Aorta (tissue), 5 donors: ENCODE data around the gene HS1BP3. TPM values are rescaled to one million over a fixed set of nuclear protein-coding genes. Genes with fewer than 3 reads are reported as not detected.

Experiments
- ATAC-seq: fragments of 200-7000 bp; cut with Tn5 transposase; one replicate; pipeline ENCODE4 v1.9.1; 2022; ENCODE audit warnings: moderate library complexity; ENCODE audit not compliant: low FRiP score
- DNase-seq, 2 donors: peaks; one replicate each; pipeline ENCODE4 v3.0.0-alpha.2; 2020
- H3K27ac ChIP-seq, 2 donors: one replicate each; pipeline ENCODE4 v1.5.1; 2013; ENCODE audit warnings: low read length in 2 of 2, mild to moderate bottlenecking in 2 of 2, moderate library complexity in 2 of 2, control low read depth in 1 of 2, inconsistent platforms in 1 of 2, low read depth in 1 of 2
- H3K27me3 ChIP-seq, 2 donors: one replicate each; pipeline ENCODE4 v1.6.1; 2013; ENCODE audit warnings: control low read depth in 1 of 2, low read length in 1 of 2, mild to moderate bottlenecking in 1 of 2, moderate library complexity in 1 of 2; ENCODE audit not compliant: insufficient read depth in 2 of 2, control insufficient read depth in 1 of 2
- H3K36me3 ChIP-seq, 2 donors: one replicate each; pipeline ENCODE4 v1.6.1; 2013; ENCODE audit warnings: control low read depth in 1 of 2, low read length in 1 of 2, mild to moderate bottlenecking in 1 of 2; ENCODE audit not compliant: insufficient read depth in 2 of 2, control insufficient read depth in 1 of 2
- H3K4me1 ChIP-seq, 2 donors: one replicate each; pipeline ENCODE4 v1.6.1; 2013; ENCODE audit warnings: low read length in 2 of 2, control low read depth in 1 of 2, mild to moderate bottlenecking in 1 of 2, moderate library complexity in 1 of 2; ENCODE audit not compliant: insufficient read depth in 2 of 2, control insufficient read depth in 1 of 2
- H3K4me3 ChIP-seq, 2 donors: one replicate each; pipeline ENCODE4 v1.5.1; 2013; ENCODE audit warnings: low read length in 2 of 2, control low read depth in 1 of 2, mild to moderate bottlenecking in 1 of 2
- H3K9me3 ChIP-seq: one replicate; pipeline ENCODE4 v1.6.1; 2013; ENCODE audit warnings: mild to moderate bottlenecking, low read length; ENCODE audit not compliant: control insufficient read depth
- WGBS, 2 donors: extraction: QIAGEN DNeasy Blood & Tissue Kit; methylation state at CpG; one replicate each; pipeline ENCODE4 v1.1.7; 2013; 5-methylcytosine and 5-hydroxymethylcytosine counted together
- intact Hi-C, 2 donors: fragments of 100-400 bp; cut with DNase I; formaldehyde crosslinking; loops; one replicate each; pipeline versions ENCODE4 v1.14.2 to v1.15.0; 2022
- polyA plus RNA-seq, 2 donors: library from polyadenylated mRNA; stranded (reverse); fragments of 200-250 nt; gene quantifications; one replicate each; pipeline ENCODE4 v1.2.3, GENCODE V29; 2013
- total RNA-seq, 2 donors: library from RNA; stranded (reverse); fragmentation: NEBNext Ultra II Directional; extraction: Animal tissue kit (Norgen Biotek cat#: 25700); gene quantifications; one replicate each; pipeline ENCODE4 v1.2.1, GENCODE V29; 2021
- donor health status: healthy with polysubstance abuse.
- donor health status: Bipolar disorder and iron deficiency.
- donor health status: DM: no; HTN: no; CAD: no.
- donor health status: DM: no; HTN: no; CAD: no.
- donor health status: DM: yes; HTN: yes; CAD: no.

HS1BP3 gene
- total and polyA plus RNA-seq, 4 donors, result 27.5 to 42.3 (median 34.2) TPM

GRCh38 chr2:20626698-20627513, 24.0 kb downstream of the HS1BP3 start:
- DNase-seq (peak; percentile 36 to 62), ATAC-seq (peak; percentile 5)
- Histone ChIP-seq H3K4me1 (no peaks in the 10 kb centered on the region), H3K4me3 (no peak overlapping the region), H3K9me3 (no peaks in the 10 kb centered on the region), H3K36me3 (peaks cover 0 to 4% of the 10 kb centered on the region in 2 donors), H3K27me3 (no peaks in the 10 kb centered on the region), H3K27ac (peak overlapping the region in 1 of 2 donors; percentile 20)
- intact Hi-C loops, result no loop called here
- 83 to 87% methylated on average over 20 of the region's 20 CpGs for WGBS, 2 donors

GRCh38 chr2:20626392-20626697, 24.6 kb downstream of the HS1BP3 start:
- 94 to 95% methylated on average over 2 of the region's 2 CpGs for WGBS, 2 donors
- no peak for DNase-seq

GRCh38 chr2:20625491-20626391, 25.2 kb downstream of the HS1BP3 start:
- intact Hi-C loops, result no loop called here
- Histone ChIP-seq H3K36me3 (peaks cover 0 to 4% of the 10 kb centered on the region in 2 donors), H3K27me3 (no peaks in the 10 kb centered on the region), H3K4me3 (no peak overlapping the region), H3K4me1 (no peaks in the 10 kb centered on the region), H3K9me3 (no peaks in the 10 kb centered on the region), H3K27ac (peak overlapping the region in 1 of 2 donors; percentile 45)
- ATAC-seq (peak; percentile 24), DNase-seq (peak; percentile 67 to 74)
- 61 to 70% methylated on average over 19 of the region's 19 CpGs for WGBS, 2 donors

More at GRCh38 chr2:20626392-20626697, 24.6 kb downstream of the HS1BP3 start:
- H3K4me1 ChIP-seq, result no peaks in the 10 kb centered on the region
- H3K36me3 ChIP-seq, result peaks cover 0 to 4% of the 10 kb centered on the region in 2 donors
- H3K27ac ChIP-seq, result peak overlapping the region in 1 of 2 donors; percentile 20
- H3K9me3 ChIP-seq, result no peaks in the 10 kb centered on the region
- H3K4me3 ChIP-seq, result no peak overlapping the region
- H3K27me3 ChIP-seq, result no peaks in the 10 kb centered on the region
- no peak for ATAC-seq
- intact Hi-C loops, result no loop called here

- Histone ChIP-seq H3K4me1 (no peaks in the 10 kb centered on the region), H3K27me3 (no peaks in the 10 kb centered on the region), H3K9me3 (no peaks in the 10 kb centered on the region), H3K36me3 (peaks cover 0 to 4% of the 10 kb centered on the region in 2 donors), H3K4me3 (no peak overlapping the region), H3K27ac (no peak overlapping the region)
- DNase-seq (peak; percentile 33 to 66), ATAC-seq (no peak)
- intact Hi-C loops, result no loop called here
- 80 to 82% methylated on average over 11 of the region's 11 CpGs for WGBS, 2 donors
Measured at GRCh38 chr2:20624884-20625485, 25.9 kb downstream of the HS1BP3 start.

GRCh38 chr2:20624156-20624883, 26.6 kb downstream of the HS1BP3 start:
- no peaks in the 10 kb centered on the region for H3K27me3 ChIP-seq
- H3K27ac ChIP-seq, result no peak overlapping the region
- DNase-seq (peak; percentile 37 to 60), ATAC-seq (no peak)
- H3K4me1 ChIP-seq, result no peaks in the 10 kb centered on the region
- no peaks in the 10 kb centered on the region for H3K9me3 ChIP-seq
- 89 to 90% methylated on average over 20 of the region's 20 CpGs for WGBS, 2 donors
- peaks cover 0 to 4% of the 10 kb centered on the region in 2 donors for H3K36me3 ChIP-seq
- intact Hi-C loops, result no loop called here
- no peak overlapping the region for H3K4me3 ChIP-seq

DNA sequence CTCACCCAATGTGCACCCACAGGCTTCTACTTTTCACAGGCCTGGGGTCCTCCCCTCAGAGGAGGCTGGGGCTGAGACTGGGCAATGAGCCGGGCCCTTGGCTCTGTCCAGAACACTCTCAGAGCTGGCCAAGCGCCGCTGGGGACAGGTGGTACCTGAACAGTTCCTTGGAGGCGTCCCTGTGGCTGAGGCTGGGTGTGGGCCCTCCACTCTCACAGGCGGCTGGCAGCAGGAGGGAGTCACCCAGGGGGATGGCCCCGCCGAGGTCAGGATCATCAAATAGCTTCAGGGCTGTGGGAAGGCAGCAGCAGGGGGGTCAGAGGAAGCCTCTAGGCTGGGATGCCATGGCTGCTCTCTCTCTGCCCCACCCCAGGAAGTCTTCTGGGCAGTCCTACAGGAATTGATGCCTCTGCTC, 27.1 kb downstream of the HS1BP3 start:
- DNase-seq (peak; percentile 44 to 73), ATAC-seq (no peak)
- H3K27ac ChIP-seq, result no peak overlapping the region
- no peak overlapping the region for H3K4me3 ChIP-seq
- H3K36me3 ChIP-seq, result peaks cover 0 to 4% of the 10 kb centered on the region in 2 donors
- no peaks in the 10 kb centered on the region for H3K27me3 ChIP-seq
- no peaks in the 10 kb centered on the region for H3K9me3 ChIP-seq
- intact Hi-C loops, result no loop called here
- no peaks in the 10 kb centered on the region for H3K4me1 ChIP-seq
- WGBS, 2 donors, result 75 to 86% methylated on average over 7 of the region's 7 CpGs

DNA sequence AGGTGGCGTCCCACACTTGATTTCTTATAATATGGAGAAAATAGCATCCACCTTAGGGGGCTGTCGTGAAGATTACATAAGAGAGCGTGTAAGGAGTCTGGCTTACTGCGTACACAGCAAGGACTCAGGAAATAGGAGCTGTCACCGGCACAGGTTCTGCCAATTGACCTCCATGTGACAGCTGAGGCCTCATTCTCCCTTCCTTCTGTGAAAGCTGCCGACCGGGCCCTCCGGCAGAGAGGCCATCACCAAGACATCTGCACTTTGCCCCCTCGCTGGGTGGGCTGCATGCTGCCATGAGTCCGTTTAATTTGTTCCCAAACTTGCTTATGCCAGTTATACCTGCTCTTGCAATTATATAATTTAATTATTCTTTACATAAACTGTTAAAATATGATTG, 27.7 kb downstream of the HS1BP3 start:
- DNase-seq (peak; percentile 25 to 50), ATAC-seq (no peak)
- Histone ChIP-seq H3K27me3 (no peaks in the 10 kb centered on the region), H3K9me3 (no peaks in the 10 kb centered on the region), H3K4me3 (no peak overlapping the region), H3K27ac (no peak overlapping the region), H3K36me3 (peaks cover 0 to 4% of the 10 kb centered on the region in 2 donors), H3K4me1 (no peaks in the 10 kb centered on the region)
- intact Hi-C loops, result no loop called here
- 83 to 84% methylated on average over 10 of the region's 10 CpGs for WGBS, 2 donors

DNA sequence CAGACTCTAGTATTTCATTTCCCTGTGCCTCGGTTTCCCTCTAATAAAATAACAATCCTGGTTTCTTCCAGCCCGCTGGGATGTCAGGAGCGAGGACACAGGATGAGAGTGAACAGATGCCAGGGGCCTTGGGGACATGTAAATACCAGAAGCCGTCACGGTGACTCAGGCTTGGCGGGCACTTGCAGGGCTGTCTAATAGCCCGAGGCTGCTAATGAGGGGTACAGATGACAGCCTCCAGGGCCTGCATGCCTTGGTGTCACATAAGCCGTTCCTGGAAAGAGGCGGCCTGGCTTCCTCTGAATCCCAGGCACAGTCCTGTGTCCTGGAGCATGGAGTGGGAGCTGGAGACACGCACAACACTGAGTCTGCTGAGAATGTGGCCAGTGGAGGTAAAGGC, 28.2 kb downstream of the HS1BP3 start:
- Histone ChIP-seq H3K27ac (no peak overlapping the region), H3K4me1 (no peaks in the 10 kb centered on the region), H3K9me3 (no peaks in the 10 kb centered on the region), H3K27me3 (no peaks in the 10 kb centered on the region), H3K36me3 (peaks cover 0 to 4% of the 10 kb centered on the region in 2 donors), H3K4me3 (no peak overlapping the region)
- 68 to 74% methylated on average over 10 of the region's 10 CpGs for WGBS, 2 donors
- peak; percentile 43 to 47 for DNase-seq
- intact Hi-C loops, result no loop called here
- ATAC-seq, result no peak
